HepG2 (cell line): Measurements from ENCODE around the gene CYTH2. TPM values are rescaled to one million over a fixed set of nuclear protein-coding genes. Genes with fewer than 3 reads are reported as not detected.

ENCODE experiments used
- ATF7-NPFF ChIP-seq: sonication (generic); formaldehyde crosslinking; IDR thresholded peaks from 2 replicates; pipeline ENCODE4 v1.8.1; 2023; ENCODE audit warnings: mild to moderate bottlenecking, low read depth, missing genetic modification reagents, moderate library complexity
- CTCF ChIP-seq: sonication (generic); formaldehyde crosslinking; IDR thresholded peaks from 2 replicates; pipeline ENCODE4 v1.5.0; 2020; ENCODE audit warnings: mild to moderate bottlenecking, missing genetic modification reagents, moderate library complexity
- DDIT3 ChIP-seq: sonication (generic); formaldehyde crosslinking; IDR thresholded peaks from 2 replicates; pipeline ENCODE4 v1.4.0; 2020; ENCODE audit warnings: mild to moderate bottlenecking, missing genetic modification reagents
- GABPA ChIP-seq, 2 experiments: IDR thresholded peaks; 2 replicates each; pipeline ENCODE4 v1.6.1; 2011 to 2016; ENCODE audit warnings: low read depth in 2 of 2, low read length in 1 of 2, missing biosample characterization in 1 of 2, missing genetic modification characterization in 1 of 2
- HINFP ChIP-seq: sonication (generic); formaldehyde crosslinking; IDR thresholded peaks from 2 replicates; pipeline ENCODE4 v1.4.0; 2020; ENCODE audit warnings: low read depth, mild to moderate bottlenecking, missing genetic modification reagents
- MAZ ChIP-seq, 2 experiments: sonication (generic) in 1 of 2; formaldehyde crosslinking in 1 of 2; IDR thresholded peaks; 2 replicates each; pipeline versions ENCODE4 v1.5.0 to v1.6.1; 2012 to 2020; ENCODE audit warnings: low read depth in 2 of 2, mild to moderate bottlenecking in 2 of 2, borderline replicate concordance in 1 of 2, improper control_type of control experiment in 1 of 2, low read length in 1 of 2, missing genetic modification reagents in 1 of 2, moderate library complexity in 1 of 2
- MXD1 ChIP-seq: sonication (generic); formaldehyde crosslinking; IDR thresholded peaks from 2 replicates; pipeline ENCODE4 v1.4.0; 2020; ENCODE audit warnings: mild to moderate bottlenecking, missing genetic modification reagents
- NFIC ChIP-seq: IDR thresholded peaks from 2 replicates; pipeline ENCODE4 v1.6.1; 2012; ENCODE audit warnings: mild to moderate bottlenecking, low read length, inconsistent platforms
- NRL ChIP-seq: sonication (generic); formaldehyde crosslinking; IDR thresholded peaks from 2 replicates; pipeline ENCODE4 v1.5.0; 2020; ENCODE audit warnings: missing genetic modification reagents, mild to moderate bottlenecking, moderate library complexity, borderline replicate concordance
- RAD51 ChIP-seq: fragments of 450-650 bp; IDR thresholded peaks from 2 replicates; pipeline ENCODE4 v1.6.1; 2016; ENCODE audit warnings: borderline replicate concordance
- RBFOX2 ChIP-seq: fragments of 200-400 bp; formaldehyde crosslinking; IDR thresholded peaks from 2 replicates; pipeline ENCODE4 v1.6.1; 2017; ENCODE audit warnings: low read depth, mild to moderate bottlenecking, low read length
- SP1 ChIP-seq, 2 experiments: fragments of 450-650 bp in 1 of 2; sonication (generic) in 1 of 2; formaldehyde crosslinking in 1 of 2; IDR thresholded peaks; 2 replicates each; pipeline versions ENCODE4 v1.4.0 to v1.6.1; 2016 to 2020; ENCODE audit warnings: missing genetic modification reagents in 1 of 2
- SRSF9 ChIP-seq: fragments of 200-400 bp; formaldehyde crosslinking; IDR thresholded peaks from 2 replicates; pipeline ENCODE4 v1.6.1; 2018; ENCODE audit warnings: borderline replicate concordance, mild to moderate bottlenecking, low read depth, low read length; ENCODE audit not compliant: insufficient read depth, poor library complexity, severe bottlenecking
- TIGD3 ChIP-seq: sonication (generic); formaldehyde crosslinking; IDR thresholded peaks from 2 replicates; pipeline ENCODE4 v1.5.1; 2020; ENCODE audit warnings: mild to moderate bottlenecking, missing genetic modification reagents, borderline replicate concordance
- YEATS2 ChIP-seq: sonication (generic); formaldehyde crosslinking; IDR thresholded peaks from 2 replicates; pipeline ENCODE4 v1.4.0; 2020; ENCODE audit warnings: missing genetic modification reagents, borderline replicate concordance
- ZFYVE20 ChIP-seq: sonication (generic); formaldehyde crosslinking; IDR thresholded peaks from 2 replicates; pipeline ENCODE4 v1.8.0; 2023; ENCODE audit warnings: low read depth, mild to moderate bottlenecking, moderate library complexity, missing genetic modification reagents, borderline replicate concordance
- ZNF276 ChIP-seq: sonication (generic); formaldehyde crosslinking; IDR thresholded peaks from 2 replicates; pipeline ENCODE4 v1.4.0; 2020; ENCODE audit warnings: mild to moderate bottlenecking, low read depth, missing genetic modification reagents
- polyA plus RNA-seq, 8 experiments: library from polyadenylated mRNA; depleted of rRNA in 3 of 8; stranded (reverse) in 7 of 8; unstranded in 1 of 8; fragments of >200 nt; fragmentation: Illumina TruSeq in 4 of 8; extraction: Trizol in 4 of 8; gene quantifications; 2 replicates each; pipeline versions ENCODE4 v1.2.1 to v1.2.3, GENCODE V29; 2011 to 2016; ENCODE audit warnings: low read depth in 4 of 8, missing spikeins in 1 of 8, mixed read lengths in 1 of 8; ENCODE audit not compliant: insufficient read depth in 1 of 8
- total RNA-seq, 5 experiments: library from RNA; depleted of rRNA; stranded (reverse); fragments of >200 nt; fragmentation: Illumina TruSeq; extraction: Trizol; gene quantifications; 2 replicates each; pipeline ENCODE4 v1.2.3, GENCODE V29; 2016; ENCODE audit warnings: low read depth in 1 of 5

The CYTH2 gene
- total and polyA plus RNA-seq, 2 of the 13 experiments (the other 11 are each of a cell fraction or from before 2014, with no cell fraction given) = 16.5 to 39.3 TPM

GRCh38 chr19:48501494-48502349, 32.6 kb downstream of the CYTH2 start (continued):
- TF ChIP-seq MAZ (IDR thresholded peaks at IDR 0.05; ENCODE audit: borderline replicate concordance, low read depth, low read length) = peak; percentile 50; the same call in 1 of the 2 replicates
- TF ChIP-seq MAZ (CRISPR knock-in tag; IDR thresholded peaks at IDR 0.05; ENCODE audit: low read depth) = no peak
- TF ChIP-seq GABPA (IDR thresholded peaks at IDR 0.05; ENCODE audit: low read depth, low read length) = no peak
- TF ChIP-seq GABPA (CRISPR knock-in tag; IDR thresholded peaks at IDR 0.05; ENCODE audit: low read depth) = 0 out of 2 replicates have a peak, but pooled peaks have one; percentile 24
- TF ChIP-seq ZFYVE20 (CRISPR knock-in tag) = no peak
- TF ChIP-seq NFIC = no peak
- TF ChIP-seq RBFOX2 = no peak
- no peak for TF ChIP-seq SRSF9
- TF ChIP-seq CTCF (CRISPR knock-in tag) = 0 out of 2 replicates have a peak, but pooled peaks have one; percentile 1
- no peak for TF ChIP-seq ATF7-NPFF (CRISPR knock-in tag)
- TF ChIP-seq YEATS2 (CRISPR knock-in tag) = peak; percentile 31; the same call in 1 of the 2 replicates
- TF ChIP-seq TIGD3 (CRISPR knock-in tag) = no peak
- peak; percentile 98 for TF ChIP-seq RAD51
- no peak for TF ChIP-seq ZNF276 (CRISPR knock-in tag)
- no peak for TF ChIP-seq SP1 (IDR thresholded peaks at IDR 0.05)
- TF ChIP-seq SP1 (CRISPR knock-in tag; IDR thresholded peaks at IDR 0.05) = peak; percentile 20; the same call in 1 of the 2 replicates
- TF ChIP-seq DDIT3 (CRISPR knock-in tag) = no peak
- TF ChIP-seq MXD1 (CRISPR knock-in tag) = no peak
- TF ChIP-seq NRL (CRISPR knock-in tag) = no peak
- TF ChIP-seq HINFP (CRISPR knock-in tag) = no peak; the same call in 1 of the 2 replicates
